Astrocyte of the hippocampus (primary cell): Measurements from ENCODE around the gene GDA.
"Not testable (repeated sequence)": the region's sequence is repeated elsewhere in the genome, so short reads cannot be mapped to it uniquely, and the experiment has no call there.

ENCODE experiments used
- DNase-seq: peaks from one replicate; pipeline ENCODE4 v3.0.0; 2011; ENCODE audit warnings: low read depth, low spot score

Gene GDA

DNA sequence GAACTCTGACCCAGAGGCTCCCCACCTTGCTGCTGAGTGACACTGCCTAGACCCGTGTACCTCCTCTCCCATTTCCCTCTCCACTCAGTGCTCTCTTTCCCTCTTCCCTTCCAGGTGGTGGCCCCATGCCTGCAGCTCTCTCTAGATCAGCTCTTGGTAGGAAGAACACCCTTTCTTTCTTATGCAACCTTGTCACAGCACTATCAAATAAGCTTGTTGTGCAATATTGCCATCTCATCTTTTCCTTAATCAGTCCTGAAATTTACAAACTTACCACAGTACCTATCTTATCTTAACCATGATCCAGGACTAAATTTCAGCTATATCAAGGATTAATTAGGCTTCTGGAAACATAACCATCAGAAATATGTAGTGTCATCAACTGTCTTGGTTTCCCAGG lies 127.2 kb downstream of the GDA start:
- no peak for DNase-seq

DNA sequence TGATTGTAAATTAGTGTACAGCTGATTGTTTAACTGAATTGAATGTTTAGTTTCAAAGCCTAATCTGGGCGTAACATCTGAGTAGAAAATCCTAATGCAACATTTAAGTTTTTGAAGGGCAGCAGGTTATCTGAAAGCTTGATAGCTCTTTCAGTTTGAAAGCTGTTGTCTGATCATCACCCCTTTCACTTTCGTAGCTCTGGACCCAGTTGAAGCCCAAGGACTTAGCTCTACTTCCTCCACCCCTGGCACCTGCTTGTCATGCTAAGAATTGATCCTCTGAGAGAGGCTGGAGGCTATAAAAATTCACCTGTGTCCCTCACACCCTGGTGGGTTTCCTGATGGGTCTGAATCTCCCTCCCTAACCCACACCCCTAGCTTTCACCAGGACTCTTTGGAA lies 129.7 kb downstream of the GDA start:
- DNase-seq: no peak

DNA sequence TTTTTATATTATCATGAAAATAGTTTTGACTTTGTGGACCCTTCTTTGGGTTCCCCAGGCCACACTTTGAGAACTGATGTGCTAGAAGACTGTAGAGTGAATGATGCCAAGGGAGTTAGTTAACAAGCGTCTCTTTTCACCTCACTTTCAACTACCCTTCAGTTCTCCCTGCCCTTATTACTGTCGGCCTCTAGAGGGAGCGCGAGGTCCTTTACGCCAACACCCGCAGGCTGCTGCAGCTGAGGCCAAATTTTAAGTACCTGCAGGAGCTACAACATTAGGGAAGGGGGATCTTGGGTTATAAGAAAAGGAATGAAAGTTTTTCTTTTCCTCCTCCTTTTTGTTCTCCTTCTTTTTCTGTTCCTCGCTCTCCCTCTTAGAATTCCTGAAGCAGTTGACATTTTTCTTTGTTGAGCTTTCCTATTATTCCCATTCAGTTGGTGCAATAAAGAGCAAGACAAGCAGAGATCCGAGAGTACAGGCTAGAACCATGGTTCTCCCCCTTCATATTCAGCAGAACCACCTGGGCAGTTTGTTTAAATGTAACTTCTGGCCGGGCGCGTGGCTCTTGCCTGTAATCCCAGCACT lies 131.8 kb downstream of the GDA start:
- DNase-seq: peak; percentile 88

DNA sequence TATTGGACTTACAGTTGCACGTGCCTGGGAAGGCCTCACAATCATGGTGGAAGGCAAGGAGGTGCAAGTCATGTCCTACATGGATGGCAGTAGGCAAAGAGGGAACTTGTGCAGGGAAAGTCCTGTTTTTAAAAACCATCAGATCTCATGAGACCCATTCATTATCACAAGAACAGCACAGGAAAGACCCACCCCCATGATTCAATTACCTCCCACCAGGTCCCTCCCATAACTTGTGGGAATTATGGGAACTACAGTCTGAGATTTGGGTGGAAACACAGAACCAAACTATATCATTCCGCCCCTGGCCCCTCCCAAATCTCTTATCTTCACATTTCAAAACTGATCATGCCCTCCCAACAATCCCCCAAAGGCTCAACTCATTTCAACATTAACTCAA lies 140.2 kb downstream of the GDA start:
- no peak for DNase-seq

GRCh38 chr9:72290311-72290710 lies 141.1 kb downstream of the GDA start:
- no peak for DNase-seq

- DNase-seq: not testable (repeated sequence)
These were observed 142.3 kb downstream of the GDA start for GRCh38 chr9:72291576-72291975.

DNA sequence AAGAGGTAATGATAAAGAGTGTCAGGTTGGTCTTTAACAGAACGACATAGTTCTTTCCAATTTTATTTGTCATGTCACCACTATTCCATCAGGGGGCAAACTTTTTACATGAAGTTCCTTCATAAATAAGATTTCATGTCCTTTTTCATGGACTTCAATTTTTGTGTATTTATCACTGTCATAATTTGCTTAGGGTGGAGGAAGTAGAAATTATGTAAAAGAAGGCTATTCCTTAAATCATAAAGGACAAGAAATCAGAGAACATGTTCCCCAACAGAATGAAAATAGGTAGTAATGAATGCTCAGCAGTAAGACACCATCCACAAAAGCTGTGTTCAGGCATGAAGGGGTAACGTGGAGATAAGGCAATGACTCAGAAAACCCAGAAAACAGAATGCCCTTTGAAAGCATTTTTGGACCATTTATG lies 143.0 kb downstream of the GDA start:
- DNase-seq: peak; percentile 69

GRCh38 chr9:72292874-72293607 lies 143.8 kb downstream of the GDA start:
- peak; percentile 51 for DNase-seq

DNA sequence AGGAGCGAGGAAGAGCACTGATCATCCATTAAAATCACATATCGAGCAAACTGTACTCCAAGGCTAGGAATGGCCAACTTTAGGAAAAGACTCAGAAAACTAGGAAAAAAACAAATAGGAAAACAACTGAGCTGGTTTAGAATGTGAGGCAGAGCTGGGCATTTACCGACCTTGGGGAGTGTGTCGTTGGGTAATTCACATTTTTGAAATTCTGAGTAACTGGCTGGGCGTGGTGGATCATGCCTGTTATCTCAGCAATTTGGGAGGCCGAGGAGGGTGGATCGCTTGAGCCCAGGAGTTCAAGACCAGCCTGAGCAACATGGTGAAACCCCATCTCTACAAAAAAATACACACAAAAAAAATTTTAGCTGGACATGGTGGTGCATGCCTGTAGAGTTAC lies 145.7 kb downstream of the GDA start:
- DNase-seq: no peak

- no peak for DNase-seq
These were observed 148.3 kb downstream of the GDA start for GRCh38 chr9:72297516-72297915.

- DNase-seq: no peak
These were observed 149.9 kb downstream of the GDA start for GRCh38 chr9:72299017-72299603.

DNA sequence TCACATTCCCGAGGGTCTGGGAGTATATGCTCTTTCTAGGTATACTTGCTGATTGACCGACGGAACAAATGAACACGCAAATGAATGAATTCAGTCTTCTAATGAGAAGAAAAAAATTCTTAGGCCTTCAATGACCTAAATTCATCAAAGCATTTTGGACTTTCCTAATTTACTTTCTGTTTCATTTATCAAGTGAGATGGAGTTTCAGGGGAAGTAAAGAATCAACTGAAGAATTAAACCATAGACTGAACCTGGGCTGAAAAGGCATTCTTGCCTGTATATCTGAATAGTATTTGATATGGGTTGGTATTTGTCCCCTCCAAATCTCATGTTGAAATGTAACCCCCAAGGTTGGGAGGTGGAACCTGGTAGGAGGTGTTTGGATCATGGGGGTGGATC lies 151.6 kb downstream of the GDA start:
- no peak for DNase-seq
